Sigmoid colon (tissue), 3 donors: ENCODE results near the gene ATP6V0E1.

Experiments
- CTCF ChIP-seq, 4 experiments: fragments of 450-650 bp in 3 of 4; fragments of 200-600 bp in 1 of 4; IDR thresholded peaks; one replicate each; pipeline ENCODE4 v1.5.1; 2016 to 2019; ENCODE audit warnings: antibody characterized with exemption in 4 of 4, mild to moderate bottlenecking in 3 of 4, moderate library complexity in 2 of 4
- POLR2A ChIP-seq, 2 donors: fragments of 450-650 bp; IDR thresholded peaks; one replicate each; pipeline ENCODE4 v1.6.1; 2016; ENCODE audit warnings: antibody characterized with exemption in 2 of 2, mild to moderate bottlenecking in 2 of 2, moderate library complexity in 2 of 2

- no peak for TF ChIP-seq CTCF (IDR thresholded peaks at IDR 0.05)
- no peak for TF ChIP-seq POLR2A (IDR thresholded peaks at IDR 0.05)
These were observed 17.8 kb downstream of the ATP6V0E1 start for GRCh38 chr5:173001229-173001841.
